Urothelium cell line (cell line): ENCODE results near the gene FREM1.

Experiments
- DNase-seq: peaks from one replicate; pipeline ENCODE4 v3.0.0; 2011; ENCODE audit warnings: low spot score, mixed read lengths
- FAIRE-seq: peaks from 2 replicates; lab custom pipeline; 2011; peaks lifted over from hg19 to GRCh38; lab: Jason Lieb, UNC

Gene FREM1

DNA sequence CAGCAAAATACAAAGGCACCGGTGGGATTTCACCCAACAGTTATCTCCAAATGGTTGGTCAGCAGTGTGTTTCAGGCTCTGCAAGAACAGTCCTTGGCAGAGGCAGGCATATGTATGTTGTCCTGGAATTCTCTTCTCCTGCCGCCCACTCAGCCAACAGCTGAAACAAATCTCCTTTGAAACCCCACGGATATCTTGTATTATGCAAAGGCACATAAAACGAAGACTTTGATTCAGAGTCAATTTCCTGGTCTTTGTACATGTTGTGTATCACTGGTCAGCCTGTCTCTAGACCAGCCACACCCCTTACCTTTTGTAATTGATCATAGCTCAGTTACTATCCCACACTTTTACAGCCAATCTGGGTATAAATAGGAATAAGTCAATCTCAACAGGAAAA, 29.2 kb downstream of the FREM1 start:
- DNase-seq: no peak
- FAIRE-seq: no peak

DNA sequence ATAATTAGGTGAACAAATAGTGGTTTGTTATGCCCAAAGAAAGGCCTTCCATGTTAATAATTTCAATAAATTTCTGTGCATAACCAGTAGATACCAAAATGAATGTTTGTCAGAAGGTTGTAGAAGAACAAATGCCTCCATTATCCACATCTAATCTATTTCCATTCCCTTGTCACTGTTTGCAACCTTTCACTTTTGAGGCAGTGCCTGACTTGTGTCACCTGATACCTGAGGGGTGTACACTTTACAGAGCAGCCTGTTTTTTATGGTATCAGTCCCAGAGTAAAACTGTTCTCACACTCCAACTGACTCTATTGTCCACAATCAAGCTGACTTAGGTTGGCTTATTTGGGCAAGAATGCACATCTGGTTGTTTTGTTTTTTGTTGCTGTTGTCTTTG, 40.1 kb downstream of the FREM1 start:
- DNase-seq (no peak), FAIRE-seq (no peak)

DNA sequence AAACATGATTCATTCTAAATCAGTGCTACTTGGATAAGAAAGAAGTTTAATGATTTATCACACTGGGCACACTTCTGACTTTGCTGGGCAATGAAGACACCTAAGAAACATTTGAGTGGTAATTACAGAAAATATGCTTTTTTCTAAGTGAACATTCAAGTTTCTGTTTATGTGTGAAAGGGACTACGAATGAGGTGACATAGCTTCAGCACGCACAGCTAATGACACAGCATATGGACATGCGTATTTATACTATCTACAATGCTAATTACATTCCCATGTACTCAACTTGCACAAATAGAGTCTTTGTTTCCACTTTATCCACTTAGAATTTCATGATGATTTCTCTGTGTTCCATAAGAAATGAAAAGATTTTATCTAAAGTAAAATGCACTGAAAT, 40.6 kb downstream of the FREM1 start:
- no peak for DNase-seq

DNA sequence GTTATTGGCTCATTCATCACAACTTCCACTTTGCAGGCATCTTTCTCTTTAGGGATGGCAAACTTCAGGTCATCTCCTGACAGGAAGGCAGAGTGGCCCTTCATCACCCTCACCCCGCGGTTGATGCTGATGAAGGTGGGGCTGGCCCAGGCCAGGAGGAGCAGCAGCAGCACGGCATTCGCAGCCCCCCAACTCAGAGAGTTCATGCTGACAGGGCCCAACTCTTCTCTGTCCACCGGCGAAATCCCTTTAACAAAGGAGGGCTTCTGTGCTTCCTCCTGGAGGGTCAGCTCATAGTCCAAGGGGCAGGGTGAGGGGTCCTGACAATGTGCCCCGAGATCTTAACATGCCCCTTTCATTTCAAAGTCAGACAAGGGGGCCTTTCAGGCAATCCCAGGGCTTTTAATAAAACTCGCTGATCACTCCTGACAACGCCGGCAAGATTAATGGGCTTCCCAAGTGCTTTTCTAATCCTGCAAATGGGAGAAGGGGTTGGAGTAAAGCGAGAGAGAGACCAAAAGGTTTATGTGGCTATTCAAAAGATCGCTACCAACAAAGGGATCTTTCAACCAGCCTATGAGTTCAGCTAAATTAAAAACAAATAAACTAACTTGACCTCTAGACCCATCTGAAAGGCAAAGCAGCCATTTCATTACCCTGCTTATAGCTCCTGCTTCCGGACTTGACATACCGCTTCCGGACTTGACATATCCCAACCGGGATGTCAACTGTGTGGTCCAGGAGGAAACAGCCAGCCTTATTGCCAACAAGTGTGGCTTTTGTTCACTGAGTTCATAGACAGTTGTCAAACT, 41.2 kb downstream of the FREM1 start:
- no peak for DNase-seq
- FAIRE-seq: no peak

More for the DNA sequence above, 40.6 kb downstream of the FREM1 start:
- FAIRE-seq: no peak

DNA sequence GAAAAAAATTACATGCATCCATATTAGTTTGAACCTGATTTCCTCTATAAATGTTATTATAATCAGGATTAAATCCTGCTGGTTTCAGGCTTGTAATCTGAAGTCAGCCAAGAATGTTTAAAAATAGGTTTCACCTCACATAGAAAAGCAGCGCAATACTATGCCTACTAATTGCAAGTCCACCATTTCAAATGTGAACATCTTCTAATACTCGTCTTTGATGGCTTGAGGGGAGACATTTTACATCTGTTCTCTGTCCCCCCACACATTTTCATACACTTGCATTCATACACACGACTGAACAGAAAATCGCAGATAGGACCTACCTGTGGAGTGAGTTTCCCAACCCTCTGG, 41.8 kb downstream of the FREM1 start:
- DNase-seq (no peak), FAIRE-seq (no peak)

DNA sequence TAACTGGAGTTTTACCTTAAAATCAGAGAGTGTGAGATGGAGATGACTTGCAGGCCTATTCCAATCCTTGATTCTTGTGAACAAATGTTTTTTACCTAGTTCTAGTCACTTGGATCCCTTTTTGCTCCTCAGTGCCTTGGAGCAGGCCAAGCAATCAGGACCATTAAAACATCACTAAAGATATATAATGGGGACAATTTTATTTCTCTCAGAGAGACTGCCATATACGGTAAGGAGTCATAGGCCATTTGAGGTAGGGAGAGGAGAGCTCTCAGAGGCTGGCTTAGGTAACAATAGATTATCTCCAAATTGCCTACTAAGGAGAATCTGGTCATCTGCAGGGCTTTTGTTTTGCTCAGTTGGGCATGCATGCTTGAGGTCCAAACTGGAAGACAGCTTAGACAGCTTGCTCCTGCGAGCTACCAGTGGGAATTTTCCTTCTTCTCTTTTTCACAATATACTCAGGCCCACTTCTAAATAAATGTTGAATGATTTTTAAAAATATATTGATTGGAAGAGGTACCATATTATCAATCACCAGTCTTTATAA, 44.0 kb downstream of the FREM1 start:
- no peak for FAIRE-seq
- no peak for DNase-seq

DNA sequence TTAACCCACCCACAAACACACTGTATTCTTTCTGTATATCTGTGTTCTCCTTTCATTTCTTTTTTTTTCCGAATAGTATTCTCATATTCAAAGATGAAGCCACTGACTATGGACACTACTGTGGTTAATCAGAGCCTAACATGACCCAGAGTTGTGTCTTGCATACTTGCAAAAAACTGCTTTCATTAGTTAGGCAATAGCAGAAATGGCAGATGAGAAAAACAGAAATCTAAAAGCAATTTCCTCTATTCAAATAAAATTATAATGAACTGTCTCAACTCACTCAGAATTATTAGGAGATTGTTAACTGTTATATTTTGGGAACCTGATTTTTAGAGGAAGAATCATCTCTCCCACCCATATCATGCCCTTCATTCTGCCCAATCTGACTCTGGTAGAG, 45.9 kb downstream of the FREM1 start:
- FAIRE-seq: no peak
- DNase-seq: no peak

DNA sequence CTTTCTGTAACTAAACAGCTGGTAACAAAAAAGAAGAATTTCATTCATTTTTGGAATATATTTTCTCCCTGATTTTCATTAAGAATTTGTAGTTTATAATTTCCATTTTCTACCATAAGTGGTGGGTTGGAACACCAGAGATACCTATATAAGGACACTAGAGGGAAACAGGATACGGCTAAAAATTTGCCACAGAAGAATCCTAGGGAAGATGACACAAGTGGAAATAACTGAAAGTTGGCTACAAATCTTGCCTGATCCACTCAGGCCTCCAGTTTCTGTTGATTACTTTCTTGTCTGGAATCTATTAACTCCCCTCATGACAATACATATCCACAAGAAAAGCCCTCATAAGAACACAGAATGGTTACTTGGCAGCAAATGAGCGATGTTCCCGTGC, 46.8 kb downstream of the FREM1 start:
- FAIRE-seq (no peak), DNase-seq (no peak)

DNA sequence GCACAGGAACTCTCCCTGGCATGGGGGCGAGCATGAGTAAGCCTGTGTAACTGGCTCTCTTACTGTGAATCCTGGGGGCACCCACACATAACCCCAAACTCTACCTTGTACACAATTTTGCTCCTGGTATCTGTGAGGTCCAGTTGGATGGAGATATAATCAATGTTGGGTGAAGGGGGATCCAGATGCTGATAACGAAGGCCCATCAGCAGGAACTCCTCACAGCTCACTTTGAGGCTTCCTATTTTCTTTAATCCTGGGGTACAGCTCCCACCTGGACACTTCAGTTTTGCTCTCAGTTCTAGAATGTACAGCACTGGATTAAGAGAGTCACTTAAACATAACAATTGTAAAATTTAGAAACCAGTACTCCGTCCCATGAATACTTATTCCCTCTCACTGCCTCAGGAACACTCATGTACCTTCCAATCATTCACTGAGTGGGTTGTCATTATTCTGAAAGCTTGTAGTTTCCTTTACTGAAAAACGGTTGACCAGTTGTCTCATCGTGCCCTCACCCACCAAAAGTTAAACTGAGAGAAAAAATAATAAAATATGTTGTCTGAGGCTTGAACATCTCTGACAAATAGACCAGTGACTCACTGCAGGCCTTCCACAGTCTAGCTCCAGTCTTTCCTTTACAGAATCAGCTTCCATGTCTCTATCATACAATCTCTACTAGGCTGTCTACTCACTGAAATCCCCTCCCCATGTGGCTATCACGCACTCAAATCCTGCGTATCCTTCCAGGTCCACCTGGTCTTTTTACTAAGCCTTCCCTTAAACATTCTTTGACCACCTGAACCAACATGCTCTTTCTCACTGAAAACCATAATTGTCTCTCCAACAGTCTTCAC, 52.6 kb downstream of the FREM1 start:
- no peak for FAIRE-seq
- no peak for DNase-seq

DNA sequence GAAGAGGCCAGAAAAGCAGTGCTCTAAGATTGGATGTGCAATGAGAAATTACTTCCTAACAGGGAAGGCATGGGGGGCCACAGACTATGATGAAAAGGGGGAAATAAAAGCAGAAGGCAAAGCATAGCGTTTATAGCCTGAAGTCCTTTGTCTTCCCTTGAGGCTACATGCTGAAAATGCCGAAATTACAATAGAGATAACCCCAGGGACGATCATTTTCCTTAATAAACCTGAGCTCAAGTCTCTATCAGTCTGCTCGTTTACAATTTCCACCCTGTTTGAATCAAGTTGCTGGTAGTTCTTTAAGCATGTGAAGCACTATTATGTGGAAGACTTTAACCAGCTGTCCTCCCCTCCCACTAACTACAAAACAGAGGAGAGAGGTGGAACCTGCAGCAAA, 60.4 kb downstream of the FREM1 start:
- FAIRE-seq: no peak

DNA sequence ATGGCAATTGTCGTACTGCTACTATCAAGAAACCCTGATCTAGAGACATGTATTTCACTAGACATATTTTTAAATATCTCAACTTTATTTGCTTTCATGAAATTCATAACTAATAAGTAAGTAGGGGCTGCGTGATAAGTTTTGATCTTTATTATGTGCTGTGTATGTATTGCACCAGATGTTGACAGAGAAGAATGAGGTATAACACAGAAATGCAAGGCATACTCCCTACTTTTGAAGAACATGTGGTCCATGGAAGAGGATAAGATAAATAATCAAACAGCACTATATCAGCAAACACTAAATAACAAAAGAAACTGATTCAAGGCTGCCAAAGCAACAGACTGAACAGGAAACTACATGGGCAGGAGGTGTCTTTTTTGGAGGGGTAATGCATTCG, 60.9 kb downstream of the FREM1 start:
- no peak for DNase-seq
- no peak for FAIRE-seq

More for the DNA sequence above, 60.4 kb downstream of the FREM1 start:
- DNase-seq: no peak

DNA sequence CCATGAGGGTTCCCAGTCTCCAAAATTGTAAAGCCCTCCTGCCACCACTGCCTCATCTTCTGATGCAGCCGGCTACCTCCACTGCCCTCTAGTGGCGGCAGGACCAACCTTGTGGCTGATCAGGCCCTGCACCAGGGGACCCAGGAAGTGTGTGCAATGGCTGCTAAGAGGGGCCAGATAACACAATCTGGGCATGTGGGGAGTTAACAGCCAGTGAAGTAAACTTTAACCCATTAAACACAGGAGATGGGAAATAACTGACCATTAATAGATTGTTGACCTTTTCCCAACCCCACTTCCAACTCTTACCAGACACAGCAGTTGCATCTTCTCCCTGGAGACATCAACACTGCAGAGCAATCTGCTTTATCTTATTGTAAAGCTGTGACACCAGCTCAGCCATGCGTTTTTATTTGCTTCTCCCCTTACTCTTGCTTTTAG, 63.3 kb downstream of the FREM1 start:
- FAIRE-seq: peak; percentile 42
- peak; percentile 70 for DNase-seq

DNA sequence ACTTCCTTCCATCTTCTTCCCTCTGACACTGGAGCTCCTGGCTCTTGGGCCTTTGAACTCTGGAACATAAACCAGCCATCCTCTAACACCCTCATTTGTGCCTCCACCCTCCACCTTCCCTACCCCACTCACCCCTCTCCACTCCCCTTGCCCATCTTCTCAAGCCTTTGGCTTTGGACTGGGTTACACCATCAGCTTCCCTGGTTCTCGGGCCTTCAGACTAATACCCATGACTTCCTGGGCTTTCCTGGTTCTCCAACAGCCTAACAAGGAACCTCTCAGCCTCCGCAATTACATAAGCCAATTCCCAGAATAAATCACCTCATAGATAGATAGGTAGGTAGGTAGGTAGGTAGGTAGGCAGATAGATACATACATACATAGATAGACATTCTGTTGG, 67.1 kb downstream of the FREM1 start:
- no peak for DNase-seq
- no peak for FAIRE-seq

DNA sequence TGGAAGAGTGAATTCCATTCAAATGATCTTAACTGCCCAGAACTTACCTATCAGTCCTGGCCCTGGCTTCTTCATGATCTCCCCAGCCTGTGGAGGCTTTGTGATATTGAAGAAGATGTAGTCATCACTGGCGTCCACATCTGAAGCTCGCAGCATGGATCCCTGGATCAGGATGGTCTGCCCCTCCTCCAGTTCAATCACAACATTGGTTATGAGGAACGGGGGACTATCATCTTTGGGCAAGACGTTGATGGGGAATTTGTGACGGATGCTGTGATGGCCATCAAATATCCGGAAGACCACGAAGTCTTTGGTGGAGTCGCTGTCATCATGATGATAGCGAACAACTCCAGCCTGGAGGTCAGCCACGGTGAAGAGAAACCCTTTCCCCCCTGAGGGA, 68.0 kb downstream of the FREM1 start:
- FAIRE-seq (no peak), DNase-seq (no peak)

DNA sequence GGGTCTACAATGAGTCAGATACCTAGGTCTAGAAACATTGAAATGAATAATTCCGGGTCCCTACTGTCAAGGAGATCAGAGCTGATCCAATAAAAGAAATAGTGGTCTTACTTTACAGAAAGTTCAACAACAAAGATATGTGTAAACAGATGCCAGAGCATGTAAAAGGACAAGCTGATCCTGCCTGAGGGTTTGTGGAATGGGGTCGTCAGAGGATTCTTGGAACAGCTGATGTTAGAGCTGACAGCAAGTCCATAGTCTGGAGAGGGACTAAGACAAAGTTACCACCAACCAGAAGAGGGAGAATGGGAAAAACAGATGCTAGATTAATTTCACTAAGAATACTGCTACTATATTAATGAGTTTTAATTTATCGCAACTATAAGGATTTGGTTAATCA, 71.5 kb downstream of the FREM1 start:
- FAIRE-seq (no peak), DNase-seq (no peak)

DNA sequence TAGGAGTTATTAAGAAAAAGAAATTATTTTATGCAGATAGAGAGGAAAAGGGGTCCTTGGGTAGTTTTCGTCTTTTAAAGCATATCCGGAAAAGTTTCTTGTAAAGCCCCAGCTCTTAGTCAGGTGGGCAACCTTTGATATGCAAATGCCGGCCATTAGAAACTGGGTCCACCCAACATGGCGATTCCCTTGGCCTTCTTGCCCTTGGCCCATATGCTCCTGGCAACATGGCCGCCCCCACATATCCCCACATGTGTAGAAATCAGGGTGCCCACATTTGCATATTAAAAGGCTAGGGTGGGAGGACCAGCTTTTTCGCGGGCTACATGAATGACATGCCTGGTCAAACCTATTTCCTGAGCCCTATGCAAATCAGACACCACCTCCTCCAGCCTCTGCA, 73.3 kb downstream of the FREM1 start:
- FAIRE-seq (no peak), DNase-seq (no peak)

DNA sequence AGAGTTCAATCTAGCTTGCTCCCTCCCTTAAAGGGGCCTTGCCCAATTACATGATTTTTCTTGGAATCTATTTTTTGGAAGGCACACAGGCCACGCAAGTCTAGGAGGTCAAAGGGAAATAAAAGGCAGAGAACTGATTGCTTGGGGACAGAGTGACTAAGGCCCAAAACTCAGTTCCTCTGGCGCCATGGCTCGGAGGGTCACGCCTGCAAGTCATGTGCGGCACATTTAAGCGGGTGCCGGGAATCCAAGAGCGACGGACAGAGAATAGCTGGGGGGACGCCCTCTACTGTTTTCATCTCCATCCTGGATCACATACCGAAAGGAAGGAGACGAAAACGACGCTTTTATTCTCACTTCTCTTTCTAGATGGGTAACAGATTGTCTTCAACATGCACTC, 78.6 kb downstream of the FREM1 start:
- FAIRE-seq (no peak), DNase-seq (no peak)

DNA sequence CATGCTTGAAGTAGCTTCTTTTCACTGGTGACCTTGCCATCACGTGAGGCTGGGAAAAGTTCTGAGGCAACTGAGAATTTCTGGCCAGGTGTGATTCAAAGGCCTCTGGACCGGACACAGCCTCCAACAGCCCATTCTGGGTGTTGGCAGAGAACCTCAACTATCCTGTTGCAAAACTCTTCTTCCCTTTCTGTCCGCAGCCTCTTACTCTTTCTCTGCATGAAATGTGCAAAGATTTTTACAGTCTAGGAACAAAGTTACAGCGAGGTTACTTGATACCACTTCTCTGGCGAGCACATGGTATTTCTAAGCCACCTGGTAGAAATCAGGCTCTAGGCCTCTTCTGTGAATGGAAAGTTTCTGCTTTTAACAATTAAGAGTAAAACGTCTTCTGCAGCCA, 79.2 kb downstream of the FREM1 start:
- DNase-seq: no peak
- FAIRE-seq: no peak

DNA sequence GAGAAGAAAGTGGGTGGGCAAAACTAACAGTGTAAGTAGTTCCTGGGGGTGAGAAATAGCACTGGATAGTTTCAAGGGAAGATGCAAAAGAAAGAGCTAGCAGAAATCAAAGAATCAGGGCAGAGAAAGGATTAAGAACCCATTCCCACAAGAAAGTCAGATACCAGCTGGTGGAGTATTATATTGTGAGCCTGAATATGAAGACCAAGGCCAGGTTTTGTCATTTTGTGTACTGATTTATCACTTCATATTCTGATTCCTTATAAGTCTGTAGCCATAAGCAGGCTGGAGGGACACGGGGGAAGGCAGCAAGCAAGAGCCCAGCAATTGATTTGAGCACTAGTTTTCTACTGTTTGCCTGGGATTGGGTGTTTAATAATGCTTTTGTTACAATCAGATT, 80.2 kb downstream of the FREM1 start:
- DNase-seq (no peak), FAIRE-seq (no peak)

DNA sequence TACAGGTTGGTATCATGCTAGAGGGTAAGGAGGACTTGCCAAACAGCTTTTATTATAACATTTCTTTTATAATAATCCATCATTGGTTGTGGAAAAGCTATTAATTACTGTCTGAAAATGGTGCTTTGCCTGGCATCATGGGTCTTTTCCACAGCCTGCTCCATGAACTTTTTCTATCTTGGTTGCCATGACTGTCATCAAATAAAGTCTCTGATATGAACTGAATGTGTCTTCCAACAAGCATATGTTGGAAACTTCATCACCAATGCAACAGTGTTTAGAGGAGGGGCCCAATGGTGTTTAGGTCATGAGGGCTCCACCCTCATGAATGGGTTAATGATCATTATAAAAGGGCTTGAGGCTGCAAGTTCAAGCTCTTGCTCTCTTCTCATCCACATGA, 81.0 kb downstream of the FREM1 start:
- FAIRE-seq: no peak

DNA sequence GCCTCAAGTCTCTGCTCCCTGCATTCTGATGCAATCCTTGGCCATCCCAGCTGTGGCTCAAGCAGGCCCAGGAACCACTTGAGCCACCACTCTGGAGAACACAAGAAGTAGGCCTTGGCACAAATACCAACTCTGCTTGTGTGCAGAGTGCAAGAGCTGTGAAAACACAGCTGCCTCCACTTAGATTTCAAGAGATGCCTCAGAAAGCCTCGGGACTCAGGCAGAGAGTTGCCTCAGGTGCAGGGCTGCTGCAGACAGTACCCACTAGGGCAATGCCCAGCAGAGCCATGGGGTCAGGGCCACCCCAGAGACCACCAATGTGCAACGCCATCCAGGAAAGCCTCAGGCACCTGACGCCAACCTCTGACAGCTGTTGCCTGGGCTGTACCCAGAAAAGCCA, 82.4 kb downstream of the FREM1 start:
- FAIRE-seq (no peak), DNase-seq (no peak)

More for the DNA sequence above, 81.0 kb downstream of the FREM1 start:
- DNase-seq: no peak

DNA sequence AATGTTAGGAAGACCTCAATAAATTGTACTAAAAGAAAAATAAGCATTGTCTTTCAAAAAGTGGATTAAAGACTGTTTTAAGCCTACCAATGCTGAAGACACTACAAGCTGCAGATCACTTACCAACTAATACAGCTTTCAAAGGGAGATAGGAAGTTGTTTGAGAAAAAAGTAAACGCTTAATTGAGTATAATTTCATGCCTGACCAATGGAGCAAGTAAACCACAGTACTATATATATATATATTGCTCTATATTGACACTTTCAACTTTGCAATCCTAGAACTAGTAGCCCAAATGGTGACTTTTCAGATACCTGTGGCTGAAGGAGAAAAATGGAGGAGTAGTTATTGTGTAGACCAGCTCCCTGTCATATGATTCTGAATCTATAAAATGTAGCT, 85.7 kb downstream of the FREM1 start:
- DNase-seq (no peak), FAIRE-seq (no peak)
